ENCODE data around the gene RCN2.

GRCh38 chr15:76999996-77000395 lies 68.4 kb downstream of the RCN2 start:
- no peak for TF ChIP-seq CTCF (IDR thresholded peaks at IDR 0.05; ENCODE audit: borderline replicate concordance, extremely low read depth, low read length, poor library complexity, severe bottlenecking)
- no peak for TF ChIP-seq EZH2 (IDR thresholded peaks at IDR 0.05; ENCODE audit: borderline replicate concordance, low read depth, low read length, severe bottlenecking)
